Neutrophil (primary cell): Measurements from ENCODE around the gene ITPA.

ENCODE experiments used
- H3K27ac ChIP-seq: fragments of 200-600 bp; sonication (generic); 2 replicates; pipeline ENCODE4 v1.5.1; 2016; ENCODE audit warnings: mild to moderate bottlenecking, moderate library complexity
- H3K27me3 ChIP-seq: fragments of 200-600 bp; sonication (generic); 2 replicates; pipeline ENCODE4 v1.6.0; 2016; ENCODE audit warnings: mild to moderate bottlenecking
- H3K36me3 ChIP-seq: fragments of 200-600 bp; sonication (generic); 2 replicates; pipeline ENCODE4 v1.5.1; 2017
- H3K4me1 ChIP-seq, 2 experiments: fragments of 200-600 bp in 1 of 2; sonication (generic) in 1 of 2; 1 replicate in 1 of 2; 2 replicates in 1 of 2; pipeline versions ENCODE4 v1.5.1 to v1.6.1; 2013 to 2016; ENCODE audit warnings: low read depth in 1 of 2, low read length in 1 of 2, mild to moderate bottlenecking in 1 of 2, moderate library complexity in 1 of 2; ENCODE audit not compliant: control insufficient read depth in 1 of 2, insufficient read depth in 1 of 2
- H3K4me3 ChIP-seq, 2 experiments: fragments of 200-600 bp in 1 of 2; sonication (generic) in 1 of 2; 1 replicate in 1 of 2; 2 replicates in 1 of 2; pipeline ENCODE4 v1.5.1; 2013 to 2016; ENCODE audit warnings: low read depth in 1 of 2, low read length in 1 of 2, mild to moderate bottlenecking in 1 of 2, moderate library complexity in 1 of 2
- H3K9me3 ChIP-seq: fragments of 200-600 bp; sonication (generic); 2 replicates; pipeline ENCODE4 v1.5.1; 2016
- TF ChIP-seq, protein P1 (sequence below): fragments of 200-600 bp; sonication (generic); IDR thresholded peaks from 2 replicates; pipeline ENCODE4 v1.5.1; 2016; ENCODE audit warnings: antibody characterized with exemption

Gene ITPA

DNA sequence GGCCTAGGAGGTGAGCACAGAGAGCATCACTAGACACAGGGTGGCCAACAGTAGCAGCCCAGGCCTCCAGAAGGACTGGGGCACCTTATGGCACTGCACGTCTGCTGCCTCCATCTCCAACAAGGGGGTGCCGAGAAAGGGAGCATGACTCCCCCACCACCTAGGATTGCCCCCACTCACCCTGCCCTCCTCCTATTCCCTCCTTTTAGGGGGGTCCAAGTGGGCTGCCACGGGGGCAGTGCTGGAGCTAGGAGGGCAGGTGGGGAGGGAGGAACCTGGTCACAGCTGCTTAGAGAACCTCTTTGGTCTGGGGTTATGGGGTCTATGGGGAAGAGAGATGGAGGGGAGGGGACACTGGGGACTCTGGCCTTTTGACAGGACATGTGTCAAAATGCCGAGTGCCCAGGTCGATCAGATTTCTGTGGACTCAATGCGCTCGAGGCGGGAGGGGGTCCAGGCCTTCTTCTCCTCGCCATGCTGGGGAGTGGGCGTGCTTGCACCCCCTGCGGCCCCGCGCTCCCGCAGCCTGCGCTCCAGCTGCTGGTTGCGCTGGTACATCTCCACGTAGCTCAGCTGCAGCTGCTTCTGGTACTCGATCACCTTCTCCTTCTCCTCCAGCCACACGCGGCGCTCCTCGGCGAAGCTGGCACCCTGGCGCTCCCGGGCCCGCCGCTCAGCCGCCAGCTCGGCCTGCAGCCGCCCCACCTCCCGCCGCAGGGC, 45.1 kb upstream of the ITPA start:
- H3K27me3 ChIP-seq = peaks cover 55% of the 10 kb centered on the region
- H3K4me1 ChIP-seq = peaks cover 4 to 6% of the 10 kb centered on the region in 2 experiments
- TF ChIP-seq, protein P1, sequence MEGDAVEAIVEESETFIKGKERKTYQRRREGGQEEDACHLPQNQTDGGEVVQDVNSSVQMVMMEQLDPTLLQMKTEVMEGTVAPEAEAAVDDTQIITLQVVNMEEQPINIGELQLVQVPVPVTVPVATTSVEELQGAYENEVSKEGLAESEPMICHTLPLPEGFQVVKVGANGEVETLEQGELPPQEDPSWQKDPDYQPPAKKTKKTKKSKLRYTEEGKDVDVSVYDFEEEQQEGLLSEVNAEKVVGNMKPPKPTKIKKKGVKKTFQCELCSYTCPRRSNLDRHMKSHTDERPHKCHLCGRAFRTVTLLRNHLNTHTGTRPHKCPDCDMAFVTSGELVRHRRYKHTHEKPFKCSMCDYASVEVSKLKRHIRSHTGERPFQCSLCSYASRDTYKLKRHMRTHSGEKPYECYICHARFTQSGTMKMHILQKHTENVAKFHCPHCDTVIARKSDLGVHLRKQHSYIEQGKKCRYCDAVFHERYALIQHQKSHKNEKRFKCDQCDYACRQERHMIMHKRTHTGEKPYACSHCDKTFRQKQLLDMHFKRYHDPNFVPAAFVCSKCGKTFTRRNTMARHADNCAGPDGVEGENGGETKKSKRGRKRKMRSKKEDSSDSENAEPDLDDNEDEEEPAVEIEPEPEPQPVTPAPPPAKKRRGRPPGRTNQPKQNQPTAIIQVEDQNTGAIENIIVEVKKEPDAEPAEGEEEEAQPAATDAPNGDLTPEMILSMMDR = no peak
- no peak overlapping the region for H3K4me3 ChIP-seq
- H3K27ac ChIP-seq = no peak overlapping the region
- no peaks in the 10 kb centered on the region for H3K9me3 ChIP-seq
- no peaks in the 10 kb centered on the region for H3K36me3 ChIP-seq

- TF ChIP-seq, protein P1 = no peak
- Histone ChIP-seq H3K36me3 (no peaks in the 10 kb centered on the region), H3K9me3 (no peaks in the 10 kb centered on the region), H3K27me3 (peaks cover 62% of the 10 kb centered on the region), H3K4me1 (peaks cover 3% of the 10 kb centered on the region in 2 experiments), H3K27ac (no peak overlapping the region), H3K4me3 (no peak overlapping the region)
Observed at GRCh38 chr20:3164763-3165410, 44.4 kb upstream of the ITPA start.

DNA sequence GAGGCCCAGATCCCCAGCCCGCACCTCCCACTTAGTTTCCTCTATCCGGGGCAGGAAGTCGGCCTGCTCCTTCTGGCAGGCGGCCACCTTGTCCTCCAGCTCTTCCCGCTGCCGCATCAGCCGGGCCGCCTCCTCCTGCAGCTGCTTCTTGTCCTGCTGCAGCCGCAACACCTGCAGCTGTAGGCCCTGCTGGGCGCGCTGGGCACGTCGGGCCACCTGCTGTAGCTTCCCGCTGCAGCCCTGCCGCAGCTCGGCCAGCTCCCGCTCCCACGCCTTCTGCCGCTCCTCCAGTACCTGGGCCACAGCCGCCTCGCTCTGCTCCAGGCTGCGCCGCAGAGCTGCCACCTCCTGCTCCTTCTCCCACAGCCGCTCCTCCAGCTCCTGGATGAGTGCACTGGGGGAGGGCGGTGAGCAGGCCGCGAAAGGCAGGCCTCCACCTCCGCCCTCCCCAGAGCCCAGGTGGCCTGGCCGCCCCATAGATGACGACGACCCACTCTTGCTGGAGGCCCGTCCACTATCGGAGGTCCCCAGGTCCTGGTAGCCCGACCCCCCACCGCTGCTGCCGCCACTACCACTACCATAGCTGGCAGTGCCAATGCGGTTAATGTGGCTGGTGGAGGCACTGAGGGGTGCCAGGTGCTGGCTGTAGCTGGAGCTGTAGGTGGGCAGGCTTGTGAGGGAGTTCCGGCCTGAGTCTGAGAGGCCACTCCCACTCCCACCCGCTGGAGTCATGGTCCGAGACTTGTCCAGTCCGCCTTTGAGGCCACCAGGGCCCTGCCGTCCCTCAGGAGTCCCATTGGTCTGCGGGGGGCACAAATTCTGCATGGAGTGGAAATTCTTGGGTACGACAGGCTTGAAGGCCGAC, 43.6 kb upstream of the ITPA start:
- TF ChIP-seq, protein P1 = no peak
- no peaks in the 10 kb centered on the region for H3K9me3 ChIP-seq
- no peak overlapping the region for H3K27ac ChIP-seq
- no peak overlapping the region for H3K4me3 ChIP-seq
- no peaks in the 10 kb centered on the region for H3K4me1 ChIP-seq
- H3K27me3 ChIP-seq = peaks cover 70% of the 10 kb centered on the region
- H3K36me3 ChIP-seq = no peaks in the 10 kb centered on the region

DNA sequence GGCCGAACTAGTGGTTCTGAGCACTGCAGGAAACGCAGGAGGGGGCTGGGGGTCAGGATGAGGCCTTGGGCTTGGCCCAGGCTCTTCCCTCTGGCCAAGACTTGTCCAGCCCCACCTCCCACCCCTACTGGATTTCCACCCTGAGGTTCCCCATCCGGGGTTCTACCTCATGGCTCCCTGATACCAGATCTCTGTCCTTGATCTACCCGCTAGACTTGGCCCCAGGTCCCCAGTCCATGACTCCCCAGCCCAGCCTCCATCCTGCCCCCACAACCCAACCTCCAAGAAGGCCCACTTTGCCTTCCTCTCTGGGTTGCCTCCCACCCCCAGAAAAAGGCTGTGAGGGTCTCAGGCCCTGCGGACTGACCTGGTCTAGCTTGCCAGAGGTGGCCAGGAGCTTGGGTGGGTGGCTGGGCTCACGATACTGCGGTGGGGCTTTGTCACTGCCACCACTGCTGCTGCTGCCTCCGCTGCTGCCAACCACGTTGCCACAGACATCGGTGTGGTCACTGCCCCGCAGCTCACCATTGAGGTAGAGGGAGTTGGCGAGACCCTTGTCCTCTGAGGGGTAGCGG, 42.9 kb upstream of the ITPA start:
- peaks cover 77% of the 10 kb centered on the region for H3K27me3 ChIP-seq
- H3K36me3 ChIP-seq = no peaks in the 10 kb centered on the region
- no peak overlapping the region for H3K27ac ChIP-seq
- TF ChIP-seq, protein P1 = no peak
- H3K4me3 ChIP-seq = no peak overlapping the region
- no peaks in the 10 kb centered on the region for H3K9me3 ChIP-seq
- no peaks in the 10 kb centered on the region for H3K4me1 ChIP-seq

DNA sequence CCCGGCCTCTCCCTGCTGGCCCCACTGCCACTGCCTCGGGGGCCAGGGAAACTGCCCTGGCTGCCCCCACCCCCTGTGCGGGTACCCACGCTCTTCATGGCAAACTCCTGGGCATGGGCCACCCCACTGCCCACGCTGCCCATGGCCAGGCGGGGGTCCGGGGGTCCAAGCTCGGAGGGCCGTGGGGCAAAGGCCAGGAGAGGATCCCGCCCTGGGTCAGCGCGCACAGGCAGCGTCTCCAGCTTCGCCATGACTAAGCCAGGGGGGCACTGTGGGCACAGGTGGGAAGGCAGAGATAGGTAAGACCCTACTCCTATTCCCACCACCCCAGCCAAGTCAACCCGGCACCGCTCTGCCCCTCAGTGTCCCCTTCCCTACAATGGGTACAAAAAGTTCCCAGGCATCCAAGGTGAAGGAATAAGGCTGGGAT, 42.4 kb upstream of the ITPA start:
- Histone ChIP-seq H3K27me3 (peaks cover 82% of the 10 kb centered on the region), H3K9me3 (no peaks in the 10 kb centered on the region), H3K27ac (no peak overlapping the region), H3K4me3 (no peak overlapping the region), H3K4me1 (no peaks in the 10 kb centered on the region), H3K36me3 (no peaks in the 10 kb centered on the region)
- TF ChIP-seq, protein P1 = no peak
